ENCODE data around the gene ZBTB5. TPM values are rescaled to one million over a fixed set of nuclear protein-coding genes. Genes with fewer than 3 reads are reported as not detected.
"Not testable (repeated sequence)": the region's sequence is repeated elsewhere in the genome, so short reads cannot be mapped to it uniquely, and the experiment has no call there.

The ZBTB5 gene
- total and polyA plus RNA-seq, 2 experiments from 2014 or later: 1.8 to 8.3 TPM

GRCh38 chr9:37511016-37512010, 46.1 kb upstream of the ZBTB5 start:
- 85 to 87% methylated on average over 15 of the region's 15 CpGs for WGBS, 2 experiments (ENCODE audit: low coverage in 1 of 2, low lambda C conversion rate in 2 of 2, missing lambda C conversion rate in 2 of 2)
- no peaks in the 10 kb centered on the region for H3K9me2 ChIP-seq (ENCODE audit: insufficient read depth)
- no peak overlapping the region for H3K27ac ChIP-seq
- H3F3A ChIP-seq (ENCODE audit: insufficient read depth): no peaks in the 10 kb centered on the region
- peak; percentile 14 for DNase-seq
- no peak overlapping the region for H3K4me2 ChIP-seq (ENCODE audit: unreplicated experiment)
- no peaks in the 10 kb centered on the region for H3K79me2 ChIP-seq (ENCODE audit: insufficient read depth)
- in situ Hi-C loops (cut with MboI): no loop called here
- H3K36me3 ChIP-seq (ENCODE audit: low read depth): no peaks in the 10 kb centered on the region; the same call in 1 of the 2 replicates
- TF ChIP-seq EZH2phosphoT487 (IDR thresholded peaks at IDR 0.05; ENCODE audit: insufficient read depth, low read depth) (no peak), EZH2 (IDR thresholded peaks at IDR 0.05; ENCODE audit: insufficient read depth, poor library complexity, severe bottlenecking) (no peak)
- no peaks in the 10 kb centered on the region for H3K9me3 ChIP-seq (ENCODE audit: low read depth)
- no peaks in the 10 kb centered on the region for H3K27me3 ChIP-seq (replicated peaks; ENCODE audit: insufficient read depth)
- H4K20me1 ChIP-seq (ENCODE audit: insufficient read depth): no peaks in the 10 kb centered on the region
- H3K9ac ChIP-seq: no peak overlapping the region
- no peaks in the 10 kb centered on the region for H3K4me1 ChIP-seq (ENCODE audit: insufficient read depth)
- no peak overlapping the region for H2AFZ ChIP-seq
- H3K4me3 ChIP-seq: no peak overlapping the region

DNA sequence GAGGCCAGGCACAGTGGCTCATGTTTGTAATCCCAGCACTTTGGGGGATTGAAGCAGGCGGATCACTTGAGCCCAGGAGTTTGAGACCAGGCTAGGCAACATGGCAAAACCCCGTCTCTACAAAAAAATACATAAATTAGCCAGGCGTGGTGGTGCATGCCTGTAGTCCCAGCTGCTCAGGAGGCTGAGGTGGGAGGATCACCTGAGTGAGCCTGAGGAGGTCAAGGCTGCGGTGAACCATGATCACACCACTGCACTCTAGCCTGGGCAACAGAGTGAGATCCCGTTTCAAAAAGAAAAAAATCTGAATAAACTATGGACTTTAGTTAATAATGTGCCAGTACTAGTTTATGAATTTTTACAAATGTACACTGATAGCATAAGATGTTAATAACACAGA, 44.8 kb upstream of the ZBTB5 start:
- DNase-seq; H3K79me2 ChIP-seq (ENCODE audit: insufficient read depth); H3K9me3 ChIP-seq (ENCODE audit: low read depth); in situ Hi-C loops (cut with MboI); H3F3A ChIP-seq (ENCODE audit: insufficient read depth); H3K9me2 ChIP-seq (ENCODE audit: insufficient read depth); H4K20me1 ChIP-seq (ENCODE audit: insufficient read depth); H2AFZ ChIP-seq; H3K9ac ChIP-seq; H3K4me1 ChIP-seq (ENCODE audit: insufficient read depth); H3K4me3 ChIP-seq; H3K27ac ChIP-seq; H3K4me2 ChIP-seq (ENCODE audit: unreplicated experiment); H3K36me3 ChIP-seq (ENCODE audit: low read depth); H3K27me3 ChIP-seq (replicated peaks; ENCODE audit: insufficient read depth): not testable (repeated sequence)
- 82 to 96% methylated on average over 5 of the region's 5 CpGs for WGBS, 2 experiments (ENCODE audit: low coverage in 1 of 2, low lambda C conversion rate in 2 of 2, missing lambda C conversion rate in 2 of 2)

GRCh38 chr9:37509536-37509935, 44.3 kb upstream of the ZBTB5 start:
- Histone ChIP-seq H3K27me3 (replicated peaks; ENCODE audit: insufficient read depth) (no peaks in the 10 kb centered on the region), H3K4me3 (no peak overlapping the region), H3F3A (ENCODE audit: insufficient read depth) (no peaks in the 10 kb centered on the region), H3K79me2 (ENCODE audit: insufficient read depth) (no peaks in the 10 kb centered on the region), H3K9me3 (ENCODE audit: low read depth) (no peaks in the 10 kb centered on the region), H3K4me1 (ENCODE audit: insufficient read depth) (no peaks in the 10 kb centered on the region), H3K4me2 (ENCODE audit: unreplicated experiment) (no peak overlapping the region), H3K9ac (no peak overlapping the region), H3K9me2 (ENCODE audit: insufficient read depth) (no peaks in the 10 kb centered on the region), H2AFZ (no peak overlapping the region), H4K20me1 (ENCODE audit: insufficient read depth) (no peaks in the 10 kb centered on the region), H3K27ac (no peak overlapping the region), H3K36me3 (ENCODE audit: low read depth) (no peaks in the 10 kb centered on the region; the same call in 1 of the 2 replicates)
- whole genome bisulfite sequencing, 2 experiments (ENCODE audit: low coverage in 1 of 2, low lambda C conversion rate in 2 of 2, missing lambda C conversion rate in 2 of 2): 73 to 82% methylated on average over 7 of the region's 7 CpGs
- DNase-seq: no peak
- in situ Hi-C loops (cut with MboI): no loop called here
- TF ChIP-seq EZH2 (IDR thresholded peaks at IDR 0.05; ENCODE audit: insufficient read depth, poor library complexity, severe bottlenecking) (no peak), EZH2phosphoT487 (IDR thresholded peaks at IDR 0.05; ENCODE audit: insufficient read depth, low read depth) (no peak)

- H2AFZ ChIP-seq: no peak overlapping the region
- H3F3A ChIP-seq (ENCODE audit: insufficient read depth): no peaks in the 10 kb centered on the region
- WGBS, 2 experiments (ENCODE audit: low coverage in 1 of 2, low lambda C conversion rate in 2 of 2, missing lambda C conversion rate in 2 of 2): 93 to 97% methylated on average over 3 of the region's 3 CpGs
- no peaks in the 10 kb centered on the region for H3K4me1 ChIP-seq (ENCODE audit: insufficient read depth)
- H3K9me2 ChIP-seq (ENCODE audit: insufficient read depth): no peaks in the 10 kb centered on the region
- in situ Hi-C loops (cut with MboI): no loop called here
- H4K20me1 ChIP-seq (ENCODE audit: insufficient read depth): no peaks in the 10 kb centered on the region
- no peak for DNase-seq
- no peaks in the 10 kb centered on the region for H3K27me3 ChIP-seq (replicated peaks; ENCODE audit: insufficient read depth)
- no peak overlapping the region for H3K4me2 ChIP-seq (ENCODE audit: unreplicated experiment)
- H3K36me3 ChIP-seq (ENCODE audit: low read depth): no peaks in the 10 kb centered on the region; the same call in 1 of the 2 replicates
- TF ChIP-seq EZH2 (IDR thresholded peaks at IDR 0.05; ENCODE audit: insufficient read depth, poor library complexity, severe bottlenecking) (no peak), EZH2phosphoT487 (IDR thresholded peaks at IDR 0.05; ENCODE audit: insufficient read depth, low read depth) (no peak)
- H3K79me2 ChIP-seq (ENCODE audit: insufficient read depth): no peaks in the 10 kb centered on the region
- no peak overlapping the region for H3K9ac ChIP-seq
- no peaks in the 10 kb centered on the region for H3K9me3 ChIP-seq (ENCODE audit: low read depth)
- H3K27ac ChIP-seq: no peak overlapping the region
- H3K4me3 ChIP-seq: no peak overlapping the region
Observed at GRCh38 chr9:37508834-37509206, 43.6 kb upstream of the ZBTB5 start.

Data from GM23248 (cell line).